Heart left ventricle (tissue), 16 donors: Measurements from ENCODE around the gene MPZL1. TPM values are rescaled to one million over a fixed set of nuclear protein-coding genes. Genes with fewer than 3 reads are reported as not detected.

ENCODE experiments used
- ATAC-seq, 4 donors: fragments of 200-7000 bp; cut with Tn5 transposase; one replicate each; pipeline ENCODE4 v1.9.1; 2020 to 2022; ENCODE audit warnings: moderate library complexity in 4 of 4, mild to moderate bottlenecking in 3 of 4, moderate number of reproducible peaks in 1 of 4
- DNase-seq, 5 donors: peaks; one replicate each; pipeline ENCODE4 v3.0.0-alpha.2; 2020
- H3K27ac ChIP-seq, 12 donors: fragments of 200-600 bp; sonication (generic) in 4 of 12; one replicate each; pipeline versions ENCODE4 v1.5.0 to v1.8.0; 2016 to 2022; ENCODE audit warnings: mild to moderate bottlenecking in 2 of 12
- H3K27me3 ChIP-seq, 9 donors: fragments of 200-600 bp; sonication (generic) in 2 of 9; one replicate each; pipeline versions ENCODE4 v1.5.1 to v1.8.0; 2016 to 2022; ENCODE audit warnings: mild to moderate bottlenecking in 3 of 9
- H3K36me3 ChIP-seq, 9 donors: fragments of 200-600 bp; sonication (generic) in 2 of 9; one replicate each; pipeline versions ENCODE4 v1.5.0 to v1.8.0; 2018 to 2022; ENCODE audit warnings: mild to moderate bottlenecking in 2 of 9
- H3K4me1 ChIP-seq, 12 donors: fragments of 200-600 bp; sonication (generic) in 4 of 12; one replicate each; pipeline versions ENCODE4 v1.5.0 to v1.8.0; 2016 to 2022; ENCODE audit warnings: mild to moderate bottlenecking in 3 of 12
- H3K4me3 ChIP-seq, 12 donors: fragments of 200-600 bp; sonication (generic) in 4 of 12; one replicate each; pipeline versions ENCODE4 v1.5.0 to v1.8.0; 2017 to 2022; ENCODE audit warnings: mild to moderate bottlenecking in 9 of 12, moderate library complexity in 4 of 12
- H3K9me3 ChIP-seq, 12 donors: fragments of 200-600 bp; sonication (generic) in 4 of 12; one replicate each; pipeline versions ENCODE4 v1.5.0 to v1.8.0; 2016 to 2022; ENCODE audit warnings: mild to moderate bottlenecking in 1 of 12
- CTCF ChIP-seq, 12 donors: fragments of 200-600 bp; sonication (generic) in 4 of 12; IDR thresholded peaks; one replicate each; pipeline versions ENCODE4 v1.5.0 to v1.8.0; 2018 to 2022; ENCODE audit warnings: antibody characterized with exemption in 12 of 12, mild to moderate bottlenecking in 5 of 12
- POLR2A ChIP-seq, 2 donors: fragments of 450-650 bp; IDR thresholded peaks; one replicate each; pipeline ENCODE4 v1.6.1; 2017; ENCODE audit warnings: antibody characterized with exemption in 2 of 2, mild to moderate bottlenecking in 2 of 2, moderate library complexity in 2 of 2
- WGBS, 4 donors: extraction: QIAGEN DNeasy Blood & Tissue Kit in 2 of 4; methylation state at CpG; one replicate each; pipeline versions ENCODE4 v1.1.5 to v1.1.7; 2013 to 2018; 5-methylcytosine and 5-hydroxymethylcytosine counted together
- intact Hi-C, 10 donors: fragments of 100-400 bp; cut with DNase I; formaldehyde crosslinking; loops; one replicate each; pipeline versions ENCODE4 v1.11.1 to v1.14.2; 2022
- polyA plus RNA-seq, 2 donors: library from polyadenylated mRNA; stranded (reverse); fragments of 200-250 nt; gene quantifications; one replicate each; pipeline ENCODE4 v1.2.3, GENCODE V29; 2013
- total RNA-seq, 9 donors: library from RNA; depleted of rRNA in 2 of 9; stranded (reverse); fragments of >200 nt in 2 of 9; fragmentation: NEBNext Ultra II Directional in 3 of 9; extraction: Animal tissue kit (Norgen Biotek cat#: 25700) in 3 of 9; gene quantifications; one replicate each; pipeline versions ENCODE4 v1.1.0 to v1.2.4, GENCODE V29; 2016 to 2023
- donor health status: ischemic (EF 13 %, LVEDD 7.1; RV severe dilation, severe dysfunction).
- donor health status: healthy with polysubstance abuse.
- donor health status: DM: no; HTN: yes; CAD: no.
- donor health status: DM: no; HTN: no; CAD: no.
- donor health status: ischemic (EF 25% LVEDD 6.9; RV normal size, moderate dysfunction).
- donor health status: ischemic (EF 25% LVEDD 5.7; RV mildly dilated, moderate dysfunction).
- donor health status: healthy.
- donor health status: DM: yes; HTN: yes; CAD: no.
- donor health status: ischemic (EF 35%, LVEDD 5.7; RV mildly dilated, moderate dysfunction).
- donor health status: nonischemic (EF 11% LVEDD 7.7; RV severe dilation, severe dysfunction).
- donor health status: DM: yes; HTN: yes; CAD: no.
- donor health status: PGD.
- donor health status: ischemic (EF 29% LVEDD 5.4; RV normal size, mild dysfunction).
- donor health status: nonischemic (EF 23%, LVEDD 6.1; RV moderate dilation, normal function).

Gene MPZL1
- total and polyA plus RNA-seq, 11 donors: 7.0 to 56.3 (median 29.4) TPM

- no peak for DNase-seq
- Histone ChIP-seq H3K27ac (peak overlapping the region in 4 of 12 donors; percentile 66 to 89 (median 82)), H3K4me3 (no peak overlapping the region), H3K36me3 (peaks cover 0 to 38% (median 1%) of the 10 kb centered on the region in 9 donors), H3K27me3 (no peaks in the 10 kb centered on the region), H3K4me1 (peaks cover 10 to 79% (median 52%) of the 10 kb centered on the region in 12 donors), H3K9me3 (no peaks in the 10 kb centered on the region)
- no peak for ATAC-seq
- intact Hi-C loops: no loop called here
- no peak for TF ChIP-seq POLR2A (IDR thresholded peaks at IDR 0.05)
- no peak for TF ChIP-seq CTCF (IDR thresholded peaks at IDR 0.05)
- WGBS, 4 donors: 95 to 97% (median 97%) methylated on average over 3 of the region's 3 CpGs
Measured at GRCh38 chr1:167678838-167679237, 42.9 kb upstream of the MPZL1 start.

GRCh38 chr1:167679714-167680113 lies 42.1 kb upstream of the MPZL1 start:
- Histone ChIP-seq H3K4me1 (peaks cover 10 to 83% (median 61%) of the 10 kb centered on the region in 12 donors), H3K27ac (peak overlapping the region in 9 of 12 donors; percentile 37 to 89 (median 79)), H3K4me3 (no peak overlapping the region), H3K9me3 (no peaks in the 10 kb centered on the region), H3K27me3 (no peaks in the 10 kb centered on the region), H3K36me3 (peaks cover 0 to 38% (median 0%) of the 10 kb centered on the region in 9 donors)
- intact Hi-C loops: loop anchor here in 4 of 10 donors (5.0 to 10.0 kb wide), 2 partner anchors 45 to 47 kb away; partner anchors contain the start of gene RCSD1 (in 4 of the 4)
- ATAC-seq (no peak), DNase-seq (no peak)
- TF ChIP-seq CTCF (IDR thresholded peaks at IDR 0.05) (no peak), POLR2A (IDR thresholded peaks at IDR 0.05) (no peak)
- WGBS, 4 donors: 89 to 94% (median 93%) methylated on average over 6 of the region's 6 CpGs

- no peak overlapping the region for H3K4me3 ChIP-seq
- DNase-seq: no peak
- no peaks in the 10 kb centered on the region for H3K27me3 ChIP-seq
- 29 to 39% (median 32%) methylated on average over 3 of the region's 3 CpGs for WGBS, 4 donors
- H3K27ac ChIP-seq: peak overlapping the region; percentile 70 to 89 (median 84)
- ATAC-seq: no peak
- H3K4me1 ChIP-seq: peaks cover 11 to 92% (median 73%) of the 10 kb centered on the region in 12 donors
- H3K9me3 ChIP-seq: no peaks in the 10 kb centered on the region
- intact Hi-C loops: loop anchor here in 5 of 10 donors (1.0 to 10.0 kb wide), 3 partner anchors 46 to 51 kb away; partner anchors contain the start of gene RCSD1 (in 5 of the 5)
- TF ChIP-seq POLR2A (IDR thresholded peaks at IDR 0.05) (no peak), CTCF (IDR thresholded peaks at IDR 0.05) (no peak)
- H3K36me3 ChIP-seq: peaks cover 0 to 49% (median under 1%) of the 10 kb centered on the region in 9 donors
Measured at GRCh38 chr1:167681024-167681423, 40.8 kb upstream of the MPZL1 start.

GRCh38 chr1:167681451-167682098 lies 40.2 kb upstream of the MPZL1 start:
- Histone ChIP-seq H3K36me3 (peaks cover 0 to 54% (median 2%) of the 10 kb centered on the region in 9 donors), H3K27me3 (no peaks in the 10 kb centered on the region), H3K27ac (peak overlapping the region; percentile 70 to 89 (median 84)), H3K4me3 (no peak overlapping the region), H3K9me3 (no peaks in the 10 kb centered on the region), H3K4me1 (peaks cover 15 to 98% (median 76%) of the 10 kb centered on the region in 12 donors)
- 13 to 21% (median 18%) methylated on average over 5 of the region's 5 CpGs for WGBS, 4 donors
- intact Hi-C loops: loop anchor here in 6 of 10 donors (1.0 to 10.0 kb wide), 4 partner anchors 17 to 51 kb away; partner anchors contain the start of gene RCSD1 (in 5 of the 6)
- TF ChIP-seq POLR2A (IDR thresholded peaks at IDR 0.05) (peak in 1 of 2 donors; percentile 45), CTCF (IDR thresholded peaks at IDR 0.05) (no peak)
- DNase-seq (peak in 3 of 5 donors; percentile 43 to 51 (median 50)), ATAC-seq (peak; percentile 72 to 88 (median 82))
